ENCODE data around the gene STOM. TPM values are rescaled to one million over a fixed set of nuclear protein-coding genes. Genes with fewer than 3 reads are reported as not detected.

The STOM gene
- polyA plus RNA-seq, 3 donors, result 23.8 to 66.9 (median 63.8) TPM

GRCh38 chr9:121365564-121365963 is 4.5 kb downstream of the STOM start:
- H3K9me3 Mint-ChIP-seq, result peaks cover 0 to 3% (median 0%) of the 10 kb centered on the region in 7 donors
- H3K27me3 Mint-ChIP-seq (ENCODE audit: low read depth in 3 of 3), result peaks cover 0 to 2% (median 0%) of the 10 kb centered on the region in 3 donors
- H2AFZ ChIP-seq (ENCODE audit: insufficient read depth, low read depth, low read length, poor library complexity, severe bottlenecking), result no peak overlapping the region
- no peaks in the 10 kb centered on the region for H3K27me3 ChIP-seq (ENCODE audit: control insufficient read depth in 2 of 2, insufficient read depth in 2 of 2, low read length in 2 of 2)
- no peaks in the 10 kb centered on the region for H3K36me3 ChIP-seq (replicated peaks in 1 of 2; ENCODE audit: control insufficient read depth in 1 of 2, insufficient read depth in 2 of 2, low read length in 2 of 2)
- no peak overlapping the region for H3K4me3 ChIP-seq (replicated peaks in 1 of 3; ENCODE audit: low read depth in 2 of 3, low read length in 3 of 3)
- no peak for DNase-seq
- no peak overlapping the region for H3K27ac ChIP-seq (ENCODE audit: low read depth in 1 of 2, low read length in 2 of 2)
- no peak overlapping the region for H3K4me2 ChIP-seq (replicated peaks; ENCODE audit: extremely low read depth, low read length, poor library complexity, severe bottlenecking)
- H3K4me3 Mint-ChIP-seq, result no peak overlapping the region
- peaks cover 72% of the 10 kb centered on the region for H3K4me1 Mint-ChIP-seq
- H3K79me2 ChIP-seq (ENCODE audit: insufficient read depth, low read length), result peaks cover 74% of the 10 kb centered on the region
- peaks cover 0 to 6% of the 10 kb centered on the region in 2 donors for H3K36me3 Mint-ChIP-seq
- intact Hi-C loops (cut with micrococcal nuclease), result no loop called here
- H3K27ac Mint-ChIP-seq, result no peak overlapping the region
- H3K4me1 ChIP-seq (ENCODE audit: control insufficient read depth in 1 of 2, insufficient read depth in 2 of 2, low read length in 2 of 2), result peaks cover 42 to 68% of the 10 kb centered on the region in 2 donors
- no peaks in the 10 kb centered on the region for H3K9me3 ChIP-seq (replicated peaks in 1 of 2; ENCODE audit: control insufficient read depth in 1 of 2, insufficient read depth in 1 of 2, low read length in 2 of 2)
- no peak for TF ChIP-seq CTCF (IDR thresholded peaks at IDR 0.05)
- no CpG with 5 or more reads among the region's 2 CpGs for WGBS (ENCODE audit: insufficient coverage)
- no peak overlapping the region for H3K9ac ChIP-seq (ENCODE audit: insufficient read depth, low read length, poor library complexity, severe bottlenecking)
- H4K20me1 ChIP-seq (ENCODE audit: insufficient read depth, low read length), result no peaks in the 10 kb centered on the region

- H3K4me2 ChIP-seq (replicated peaks; ENCODE audit: extremely low read depth, low read length, poor library complexity, severe bottlenecking), result no peak overlapping the region
- H3K27ac ChIP-seq (ENCODE audit: low read depth in 1 of 2, low read length in 2 of 2), result no peak overlapping the region
- peaks cover 40 to 66% of the 10 kb centered on the region in 2 donors for H3K4me1 ChIP-seq (ENCODE audit: control insufficient read depth in 1 of 2, insufficient read depth in 2 of 2, low read length in 2 of 2)
- peaks cover 69% of the 10 kb centered on the region for H3K4me1 Mint-ChIP-seq
- H3K9ac ChIP-seq (ENCODE audit: insufficient read depth, low read length, poor library complexity, severe bottlenecking), result no peak overlapping the region
- peaks cover 0 to 2% (median 0%) of the 10 kb centered on the region in 3 donors for H3K27me3 Mint-ChIP-seq (ENCODE audit: low read depth in 3 of 3)
- no peak for DNase-seq
- H3K36me3 Mint-ChIP-seq, result peaks cover 0 to 6% of the 10 kb centered on the region in 2 donors
- H3K4me3 Mint-ChIP-seq, result no peak overlapping the region
- no peaks in the 10 kb centered on the region for H3K36me3 ChIP-seq (replicated peaks in 1 of 2; ENCODE audit: control insufficient read depth in 1 of 2, insufficient read depth in 2 of 2, low read length in 2 of 2)
- peaks cover 77% of the 10 kb centered on the region for H3K79me2 ChIP-seq (ENCODE audit: insufficient read depth, low read length)
- TF ChIP-seq CTCF (IDR thresholded peaks at IDR 0.05), result no peak
- intact Hi-C loops (cut with micrococcal nuclease), result no loop called here
- H3K27me3 ChIP-seq (ENCODE audit: control insufficient read depth in 2 of 2, insufficient read depth in 2 of 2, low read length in 2 of 2), result no peaks in the 10 kb centered on the region
- H3K9me3 ChIP-seq (replicated peaks in 1 of 2; ENCODE audit: control insufficient read depth in 1 of 2, insufficient read depth in 1 of 2, low read length in 2 of 2), result no peaks in the 10 kb centered on the region
- no peaks in the 10 kb centered on the region for H3K9me3 Mint-ChIP-seq
- H4K20me1 ChIP-seq (ENCODE audit: insufficient read depth, low read length), result no peaks in the 10 kb centered on the region
- no peak overlapping the region for H2AFZ ChIP-seq (ENCODE audit: insufficient read depth, low read depth, low read length, poor library complexity, severe bottlenecking)
- H3K27ac Mint-ChIP-seq, result peak overlapping the region in 1 of 7 donors; percentile 32
- H3K4me3 ChIP-seq (replicated peaks in 1 of 3; ENCODE audit: low read depth in 2 of 3, low read length in 3 of 3), result no peak overlapping the region
These were observed 5.2 kb downstream of the STOM start for GRCh38 chr9:121364886-121365285.
